HEK293 (cell line): ENCODE measurements around the gene BPIFB4.

Source experiments
- CTCF ChIP-seq: fragments of 450-650 bp; formaldehyde crosslinking; IDR thresholded peaks from 2 replicates; pipeline ENCODE4 v1.5.1; 2016; ENCODE audit warnings: missing biosample characterization, missing genetic modification characterization
- WT1 ChIP-seq: fragments of 450-650 bp; formaldehyde crosslinking; IDR thresholded peaks from 2 replicates; pipeline ENCODE4 v1.5.1; 2016; ENCODE audit warnings: missing biosample characterization, missing genetic modification characterization
- ZNF146 ChIP-seq: fragments of 450-650 bp; formaldehyde crosslinking; IDR thresholded peaks from 2 replicates; pipeline ENCODE4 v1.5.1; 2016; ENCODE audit warnings: missing biosample characterization, missing genetic modification characterization
- ZNF16 ChIP-seq: fragments of 450-650 bp; formaldehyde crosslinking; IDR thresholded peaks from 2 replicates; pipeline ENCODE4 v1.5.1; 2016; ENCODE audit warnings: low read depth, missing biosample characterization, missing genetic modification characterization
- ZNF174 ChIP-seq: fragments of 450-650 bp; formaldehyde crosslinking; IDR thresholded peaks from 2 replicates; pipeline ENCODE4 v1.5.0; 2017; ENCODE audit warnings: missing biosample characterization, mild to moderate bottlenecking, missing genetic modification characterization
- ZNF239 ChIP-seq: fragments of 450-650 bp; formaldehyde crosslinking; IDR thresholded peaks from 2 replicates; pipeline ENCODE4 v1.5.1; 2016; ENCODE audit warnings: missing biosample characterization, missing genetic modification characterization
- ZNF449 ChIP-seq: fragments of 450-650 bp; formaldehyde crosslinking; IDR thresholded peaks from 2 replicates; pipeline ENCODE4 v1.5.1; 2017; ENCODE audit warnings: missing biosample characterization, mild to moderate bottlenecking, missing genetic modification characterization, moderate library complexity
- ZNF501 ChIP-seq: fragments of 450-650 bp; formaldehyde crosslinking; IDR thresholded peaks from 2 replicates; pipeline ENCODE4 v1.5.1; 2016; ENCODE audit warnings: missing biosample characterization, missing genetic modification characterization
- TF ChIP-seq, protein P1 (sequence below): fragments of 450-650 bp; formaldehyde crosslinking; IDR thresholded peaks from 2 replicates; pipeline ENCODE4 v1.5.1; 2016; ENCODE audit warnings: missing biosample characterization, missing genetic modification characterization, low read depth

- no peak for TF ChIP-seq CTCF (tag by site-specific recombination)
- TF ChIP-seq ZNF146 = no peak
- TF ChIP-seq ZNF239 = no peak
- TF ChIP-seq ZNF174 (tag by site-specific recombination) = no peak
- TF ChIP-seq, protein P1, sequence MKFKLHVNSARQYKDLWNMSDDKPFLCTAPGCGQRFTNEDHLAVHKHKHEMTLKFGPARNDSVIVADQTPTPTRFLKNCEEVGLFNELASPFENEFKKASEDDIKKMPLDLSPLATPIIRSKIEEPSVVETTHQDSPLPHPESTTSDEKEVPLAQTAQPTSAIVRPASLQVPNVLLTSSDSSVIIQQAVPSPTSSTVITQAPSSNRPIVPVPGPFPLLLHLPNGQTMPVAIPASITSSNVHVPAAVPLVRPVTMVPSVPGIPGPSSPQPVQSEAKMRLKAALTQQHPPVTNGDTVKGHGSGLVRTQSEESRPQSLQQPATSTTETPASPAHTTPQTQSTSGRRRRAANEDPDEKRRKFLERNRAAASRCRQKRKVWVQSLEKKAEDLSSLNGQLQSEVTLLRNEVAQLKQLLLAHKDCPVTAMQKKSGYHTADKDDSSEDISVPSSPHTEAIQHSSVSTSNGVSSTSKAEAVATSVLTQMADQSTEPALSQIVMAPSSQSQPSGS (tag by site-specific recombination) = no peak
- no peak for TF ChIP-seq ZNF501 (tag by site-specific recombination)
- no peak for TF ChIP-seq WT1 (tag by site-specific recombination)
- no peak for TF ChIP-seq ZNF449 (tag by site-specific recombination)
- no peak for TF ChIP-seq ZNF16 (tag by site-specific recombination)
These were observed 24.1 kb downstream of the BPIFB4 start for GRCh38 chr20:33103556-33103955.
